ENCODE results near the gene KIFC3.

GRCh38 chr16:57744642-57744903, 57.7 kb downstream of the KIFC3 start:
- TF ChIP-seq, protein P1, sequence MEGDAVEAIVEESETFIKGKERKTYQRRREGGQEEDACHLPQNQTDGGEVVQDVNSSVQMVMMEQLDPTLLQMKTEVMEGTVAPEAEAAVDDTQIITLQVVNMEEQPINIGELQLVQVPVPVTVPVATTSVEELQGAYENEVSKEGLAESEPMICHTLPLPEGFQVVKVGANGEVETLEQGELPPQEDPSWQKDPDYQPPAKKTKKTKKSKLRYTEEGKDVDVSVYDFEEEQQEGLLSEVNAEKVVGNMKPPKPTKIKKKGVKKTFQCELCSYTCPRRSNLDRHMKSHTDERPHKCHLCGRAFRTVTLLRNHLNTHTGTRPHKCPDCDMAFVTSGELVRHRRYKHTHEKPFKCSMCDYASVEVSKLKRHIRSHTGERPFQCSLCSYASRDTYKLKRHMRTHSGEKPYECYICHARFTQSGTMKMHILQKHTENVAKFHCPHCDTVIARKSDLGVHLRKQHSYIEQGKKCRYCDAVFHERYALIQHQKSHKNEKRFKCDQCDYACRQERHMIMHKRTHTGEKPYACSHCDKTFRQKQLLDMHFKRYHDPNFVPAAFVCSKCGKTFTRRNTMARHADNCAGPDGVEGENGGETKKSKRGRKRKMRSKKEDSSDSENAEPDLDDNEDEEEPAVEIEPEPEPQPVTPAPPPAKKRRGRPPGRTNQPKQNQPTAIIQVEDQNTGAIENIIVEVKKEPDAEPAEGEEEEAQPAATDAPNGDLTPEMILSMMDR (IDR thresholded peaks at IDR 0.05), result no peak
- no peak for TF ChIP-seq POLR2A (IDR thresholded peaks at IDR 0.05)
